HUES64 (cell line): ENCODE measurements around the gene NPM3.

ENCODE experiments used
- H3K27ac ChIP-seq: 2 replicates; pipeline ENCODE4 v1.7.0; 2013; ENCODE audit warnings: low read depth, low read length, inconsistent platforms
- H3K27me3 ChIP-seq: 2 replicates; pipeline ENCODE4 v1.6.1; 2013; ENCODE audit warnings: mild to moderate bottlenecking, low read length; ENCODE audit not compliant: insufficient read depth
- H3K36me3 ChIP-seq: 2 replicates; pipeline ENCODE4 v1.6.1; 2013; ENCODE audit warnings: mild to moderate bottlenecking, low read length; ENCODE audit not compliant: insufficient read depth
- H3K4me1 ChIP-seq: 2 replicates; pipeline ENCODE4 v1.6.1; 2013; ENCODE audit warnings: mild to moderate bottlenecking, low read length, moderate library complexity; ENCODE audit not compliant: insufficient read depth
- H3K4me3 ChIP-seq: 2 replicates; pipeline ENCODE4 v1.5.1; 2013; ENCODE audit warnings: mild to moderate bottlenecking, low read length, moderate library complexity
- H3K9ac ChIP-seq: 2 replicates; pipeline ENCODE4 v1.6.1; 2013; ENCODE audit warnings: mild to moderate bottlenecking, low read depth, low read length
- H3K9me3 ChIP-seq: 2 replicates; pipeline ENCODE4 v1.6.1; 2013; ENCODE audit warnings: low read depth, low read length; ENCODE audit not compliant: insufficient read depth
- WGBS: fragments of 150-250, 120-280 bp; methylation state at CpG from one replicate; pipeline ENCODE4 v1.1.7; 2013; ENCODE audit warnings: missing lambda C conversion rate; 5-methylcytosine and 5-hydroxymethylcytosine counted together

Gene NPM3

GRCh38 chr10:101779544-101780186 lies 3.6 kb downstream of the NPM3 start:
- peak overlapping the region; percentile 86 for H3K27ac ChIP-seq
- H3K4me1 ChIP-seq = peaks cover 27% of the 10 kb centered on the region
- no peaks in the 10 kb centered on the region; the same call in 1 of the 2 replicates for H3K9me3 ChIP-seq
- peak overlapping the region; percentile 60 for H3K9ac ChIP-seq
- peaks cover 53% of the 10 kb centered on the region for H3K27me3 ChIP-seq
- H3K36me3 ChIP-seq = peaks cover 10% of the 10 kb centered on the region; the same call in 1 of the 2 replicates
- peak overlapping the region; percentile 54 for H3K4me3 ChIP-seq
- 3% methylated on average over 51 of the region's 51 CpGs for WGBS

- H3K27ac ChIP-seq = peak overlapping the region; percentile 86
- H3K4me1 ChIP-seq = peaks cover 27% of the 10 kb centered on the region
- H3K9me3 ChIP-seq = no peaks in the 10 kb centered on the region; the same call in 1 of the 2 replicates
- WGBS = under 1% methylated on average over 58 of the region's 58 CpGs
- peak overlapping the region; percentile 54 for H3K4me3 ChIP-seq
- H3K9ac ChIP-seq = peak overlapping the region; percentile 60
- H3K27me3 ChIP-seq = peaks cover 60% of the 10 kb centered on the region
- H3K36me3 ChIP-seq = 0 out of 2 replicates have a peak, but pooled peaks cover 5% of the 10 kb centered on the region
These were observed 4.3 kb downstream of the NPM3 start for GRCh38 chr10:101778781-101779543.

DNA sequence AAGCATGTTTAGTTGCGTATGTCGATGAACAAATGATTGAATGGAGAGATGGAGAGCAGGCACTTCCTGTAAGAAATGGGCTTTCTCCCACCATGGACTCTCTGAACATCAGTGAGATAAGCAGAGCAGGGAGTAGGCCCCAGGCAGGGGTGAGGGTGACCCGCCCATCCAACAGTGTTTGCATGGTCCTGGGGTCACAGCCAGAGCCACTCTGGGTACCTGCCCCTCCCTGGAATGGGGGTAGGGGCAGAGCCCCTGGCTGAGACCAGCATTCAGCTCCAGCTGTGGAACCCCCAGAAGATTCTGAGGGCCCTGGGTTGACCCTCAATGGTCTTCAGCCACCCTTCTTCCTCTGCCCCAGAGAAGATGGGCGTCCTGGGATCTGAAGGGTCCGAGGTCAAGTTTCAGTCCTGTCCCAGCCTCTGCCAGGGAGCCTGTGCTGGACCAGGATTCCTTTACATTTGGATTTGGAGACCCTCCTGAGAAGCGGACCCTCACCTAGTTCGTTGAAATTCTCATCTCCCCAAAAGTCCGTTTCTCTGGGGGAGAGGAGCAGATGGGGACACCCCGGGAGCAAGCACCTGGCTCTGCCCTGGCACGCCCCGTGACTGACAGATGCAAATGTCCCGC lies 5.0 kb downstream of the NPM3 start:
- H3K9ac ChIP-seq = no peak overlapping the region
- peak overlapping the region; percentile 54 for H3K4me3 ChIP-seq
- 28% methylated on average over 12 of the region's 12 CpGs for WGBS
- H3K27me3 ChIP-seq = peaks cover 67% of the 10 kb centered on the region
- peaks cover 33% of the 10 kb centered on the region for H3K4me1 ChIP-seq
- no peak overlapping the region for H3K27ac ChIP-seq
- H3K9me3 ChIP-seq = no peaks in the 10 kb centered on the region; the same call in 1 of the 2 replicates
- 0 out of 2 replicates have a peak, but pooled peaks cover 5% of the 10 kb centered on the region for H3K36me3 ChIP-seq

DNA sequence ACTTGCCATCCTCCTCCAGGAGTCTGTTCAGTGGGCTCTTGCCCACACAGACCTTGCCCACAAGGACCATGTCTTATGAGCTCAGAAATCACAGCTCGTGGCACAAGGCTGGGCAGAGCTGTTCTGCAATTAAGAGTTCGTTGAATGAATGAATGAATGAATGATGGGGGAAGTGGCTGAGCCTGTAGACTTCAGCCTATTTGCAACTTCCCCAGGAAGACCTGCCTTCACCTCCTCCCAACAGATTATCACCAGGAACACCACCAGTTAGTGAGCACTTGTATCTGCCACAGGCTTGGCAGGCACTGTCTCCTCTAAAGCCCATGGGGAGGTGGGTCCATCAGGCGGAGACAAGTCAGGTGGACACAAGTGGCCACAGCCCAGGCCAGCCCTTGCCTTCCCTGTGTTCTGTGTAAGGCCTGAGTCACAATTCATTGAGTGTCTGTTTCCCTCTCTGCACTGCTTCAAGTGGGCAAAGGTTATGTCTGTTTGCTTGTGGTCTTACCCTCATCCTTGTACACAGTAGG lies 5.6 kb downstream of the NPM3 start:
- Histone ChIP-seq H3K4me1 (peaks cover 39% of the 10 kb centered on the region), H3K27ac (no peak overlapping the region), H3K27me3 (peaks cover 73% of the 10 kb centered on the region), H3K4me3 (no peak overlapping the region), H3K9me3 (no peaks in the 10 kb centered on the region), H3K36me3 (0 out of 2 replicates have a peak, but pooled peaks cover 5% of the 10 kb centered on the region), H3K9ac (no peak overlapping the region)
- WGBS = 89% methylated on average over 3 of the region's 3 CpGs

DNA sequence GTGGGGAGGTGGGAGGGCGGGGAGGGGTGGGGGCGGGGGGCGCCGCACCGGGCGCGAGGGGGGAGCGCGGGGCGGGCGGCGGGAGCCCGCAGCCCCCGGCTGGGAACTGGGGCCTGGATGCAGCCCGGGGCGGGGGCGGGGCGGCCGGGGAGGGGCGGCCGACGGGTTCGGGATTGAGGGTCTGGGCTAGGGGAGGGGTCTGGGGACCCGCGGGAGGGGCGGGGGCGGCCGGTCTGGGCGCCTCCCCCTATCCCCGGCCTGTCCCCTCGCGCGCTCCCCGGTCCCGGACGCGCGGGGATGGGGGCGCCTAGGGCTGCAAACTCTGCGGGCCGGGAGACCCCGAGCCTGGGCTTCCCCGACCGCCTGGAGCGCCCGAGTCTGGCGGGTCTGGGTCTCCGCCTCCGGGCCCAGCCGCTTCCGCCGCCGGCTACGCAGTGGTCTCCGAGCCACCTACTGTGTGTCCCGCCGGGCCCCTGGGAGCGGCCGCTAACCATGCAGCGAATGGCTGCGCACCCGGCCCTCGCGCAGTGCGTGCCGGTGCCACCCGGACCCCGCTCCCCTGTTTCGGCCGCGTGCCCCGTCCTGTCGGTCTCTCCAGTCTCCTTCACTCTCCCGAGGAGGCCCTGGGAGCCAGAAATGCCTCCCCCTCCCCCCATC lies 7.0 kb downstream of the NPM3 start:
- Histone ChIP-seq H3K36me3 (no peaks in the 10 kb centered on the region), H3K4me3 (peak overlapping the region; percentile 43), H3K27me3 (peaks cover 87% of the 10 kb centered on the region), H3K4me1 (peaks cover 51% of the 10 kb centered on the region), H3K9ac (no peak overlapping the region), H3K27ac (no peak overlapping the region), H3K9me3 (no peaks in the 10 kb centered on the region)
- WGBS = 2% methylated on average over 61 of the region's 74 CpGs

DNA sequence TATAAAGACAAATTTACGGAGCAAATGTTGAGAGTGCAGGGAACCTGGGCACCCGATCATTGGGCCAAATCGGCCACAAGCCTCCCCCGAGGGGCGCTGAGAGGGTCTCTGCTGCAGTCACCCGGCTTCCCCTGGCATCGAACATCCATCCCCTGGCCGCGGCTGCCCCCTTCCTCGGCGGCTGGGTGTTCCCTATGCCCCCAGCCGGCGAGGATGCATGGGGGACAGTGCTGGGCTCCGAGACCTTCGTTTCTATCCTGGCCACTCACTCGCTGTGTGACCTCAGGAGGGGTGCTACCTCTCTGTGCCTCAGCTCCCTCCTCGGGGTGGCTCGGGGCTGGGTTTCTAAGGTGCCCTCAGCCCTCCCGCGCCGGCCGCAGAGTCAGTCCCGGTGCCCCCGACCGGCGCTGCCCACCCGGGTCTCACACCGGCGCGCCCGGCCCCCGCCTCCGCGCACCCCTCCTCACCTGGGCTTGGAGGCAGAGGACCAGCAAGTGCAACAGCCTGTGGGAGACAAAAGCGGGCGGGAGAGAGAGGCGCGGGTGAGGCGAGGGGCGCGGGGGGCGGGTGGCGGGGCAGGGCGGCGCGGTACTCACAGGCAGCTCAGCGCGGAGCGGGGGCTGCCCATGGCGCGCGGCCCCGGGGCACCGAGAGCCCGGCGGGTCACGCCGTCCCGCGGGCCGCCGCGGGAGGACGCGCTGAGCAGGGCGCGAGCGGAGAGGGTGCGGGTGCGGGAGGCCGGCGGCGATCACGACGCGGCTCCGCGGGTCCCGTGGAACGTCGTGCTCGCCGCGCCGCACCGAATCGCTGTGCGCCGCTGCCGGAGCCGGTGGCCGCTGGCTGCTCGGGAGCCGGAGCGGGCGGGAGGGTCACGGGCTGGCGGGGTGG lies 7.7 kb downstream of the NPM3 start, which contains the start of gene FGF8:
Gene FGF8 (minus strand): TSS at position 842 of the 888 bp plus-strand sequence. CDS start 214 bp downstream, at position 628.
- WGBS = under 1% methylated on average over 86 of the region's 98 CpGs
- no peak within 1 kb of the TSS for H3K9ac ChIP-seq
- peaks cover 46% of the 10 kb centered on the region for H3K4me1 ChIP-seq
- no peak within 1 kb of the TSS for H3K27ac ChIP-seq
- no peaks in the 10 kb centered on the region for H3K9me3 ChIP-seq
- no peaks in the 10 kb centered on the region for H3K36me3 ChIP-seq
- H3K27me3 ChIP-seq = peaks cover 90% of the 10 kb centered on the region
- peak within 1 kb of the TSS; percentile 49 for H3K4me3 ChIP-seq

- H3K4me3 ChIP-seq = peak overlapping the region; percentile 49
- no peak overlapping the region for H3K9ac ChIP-seq
- WGBS = 10% methylated on average over 32 of the region's 32 CpGs
These were observed 8.5 kb downstream of the NPM3 start for GRCh38 chr10:101774589-101775272.

DNA sequence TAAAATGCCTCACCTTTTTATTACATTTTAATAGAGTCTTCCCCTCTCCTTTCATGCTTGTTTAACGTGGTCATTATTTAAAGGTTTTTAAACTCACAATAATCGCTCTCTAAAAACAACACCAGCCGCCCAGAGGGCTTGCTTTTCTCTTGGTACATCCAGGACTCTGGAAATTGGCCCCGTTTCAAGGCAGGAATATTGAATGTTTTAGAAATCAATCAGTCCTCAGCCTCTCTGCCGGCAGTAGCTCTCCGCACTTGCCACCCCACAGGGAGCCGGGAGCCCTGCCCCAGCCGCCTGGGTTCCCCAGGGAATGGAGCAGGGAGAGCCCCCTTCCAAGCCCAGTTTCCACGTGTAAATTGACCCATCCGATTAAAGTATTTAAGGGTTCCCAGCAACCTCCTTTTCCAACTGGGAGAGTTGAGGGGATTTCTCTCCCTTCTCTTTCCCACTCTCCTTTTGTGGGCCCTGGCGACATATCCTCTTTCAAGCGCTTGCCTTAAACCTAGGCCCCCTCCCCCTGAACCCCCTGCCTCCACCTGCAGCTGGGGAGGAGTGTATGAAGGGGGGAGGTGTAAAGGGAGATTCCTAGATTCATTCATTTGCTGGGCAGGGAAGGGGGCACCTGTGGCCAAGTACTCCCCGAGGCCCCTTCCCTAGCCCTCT lies 9.2 kb downstream of the NPM3 start:
- Histone ChIP-seq H3K4me3 (peak overlapping the region; percentile 49), H3K9ac (0 out of 2 replicates have a peak overlapping the region, but pooled peaks have one; percentile 0), H3K9me3 (no peaks in the 10 kb centered on the region), H3K36me3 (no peaks in the 10 kb centered on the region), H3K27ac (no peak overlapping the region), H3K27me3 (peaks cover 80% of the 10 kb centered on the region), H3K4me1 (peaks cover 41% of the 10 kb centered on the region)
- 15% methylated on average over 9 of the region's 13 CpGs for WGBS

More at GRCh38 chr10:101774589-101775272, 8.5 kb downstream of the NPM3 start:
- Histone ChIP-seq H3K27me3 (peaks cover 87% of the 10 kb centered on the region), H3K27ac (no peak overlapping the region), H3K4me1 (peaks cover 41% of the 10 kb centered on the region), H3K9me3 (no peaks in the 10 kb centered on the region), H3K36me3 (no peaks in the 10 kb centered on the region)
